Astrocyte of the hippocampus (primary cell): Measurements from ENCODE around the gene PPP3CA.
"Not testable (repeated sequence)": the region's sequence is repeated elsewhere in the genome, so short reads cannot be mapped to it uniquely, and the experiment has no call there.

Experiments
- DNase-seq: peaks from one replicate; pipeline ENCODE4 v3.0.0; 2011; ENCODE audit warnings: low read depth, low spot score

PPP3CA gene

DNA sequence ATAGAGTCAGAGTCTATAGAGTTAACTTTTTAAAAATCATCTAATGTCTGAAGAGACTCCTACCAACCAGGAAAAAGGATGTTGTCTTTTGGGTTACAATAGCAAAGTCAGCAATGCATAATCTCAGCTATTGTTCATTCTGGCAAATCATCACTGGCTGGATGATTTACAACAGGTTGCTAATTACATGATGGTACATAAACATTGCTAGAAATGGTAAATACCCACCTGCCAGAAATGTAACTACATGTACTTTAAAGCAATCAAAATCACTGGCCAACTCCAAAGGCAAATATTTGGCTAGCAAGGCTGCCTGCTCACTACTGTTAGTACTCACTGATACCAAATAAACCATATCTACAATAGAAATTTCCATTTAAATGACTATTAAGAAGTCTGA is 91.1 kb downstream of the PPP3CA start:
- no peak for DNase-seq

DNA sequence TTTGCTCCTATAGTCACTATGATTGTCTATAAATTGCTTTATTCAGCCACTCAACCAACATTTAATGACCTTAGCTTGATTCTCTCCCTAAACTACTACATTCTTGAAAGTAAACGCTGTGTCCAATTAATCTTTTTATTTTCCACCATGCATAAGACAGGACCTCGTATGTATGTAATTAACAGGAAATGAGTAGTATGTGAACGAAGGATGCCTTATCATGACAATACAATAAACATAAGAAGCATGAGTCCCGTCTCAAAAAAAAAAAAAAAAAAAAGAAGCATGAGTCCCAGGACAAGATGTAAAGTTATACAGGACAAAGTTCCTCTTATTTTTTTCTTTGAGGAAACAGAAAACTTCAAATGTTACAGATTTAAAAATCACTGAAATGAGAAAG is 92.5 kb downstream of the PPP3CA start:
- DNase-seq, result no peak

DNA sequence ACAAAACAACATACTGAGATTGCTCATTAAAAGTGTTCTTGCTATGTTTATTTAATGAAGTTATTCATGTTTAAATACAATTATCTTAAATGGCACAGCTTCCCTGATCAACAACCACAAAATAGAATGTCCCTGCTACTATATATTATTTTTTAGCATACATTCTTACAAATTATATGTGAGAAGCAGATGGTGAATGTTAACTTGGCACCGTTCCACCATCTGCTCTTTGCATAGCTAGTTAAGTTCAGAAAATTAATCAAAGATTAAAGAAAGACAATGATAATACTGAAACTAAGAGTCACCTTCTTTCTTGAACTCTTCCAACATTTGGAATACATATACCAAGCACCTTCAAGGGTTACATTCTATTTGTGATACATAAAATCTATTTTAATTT is 94.2 kb downstream of the PPP3CA start:
- no peak for DNase-seq

DNA sequence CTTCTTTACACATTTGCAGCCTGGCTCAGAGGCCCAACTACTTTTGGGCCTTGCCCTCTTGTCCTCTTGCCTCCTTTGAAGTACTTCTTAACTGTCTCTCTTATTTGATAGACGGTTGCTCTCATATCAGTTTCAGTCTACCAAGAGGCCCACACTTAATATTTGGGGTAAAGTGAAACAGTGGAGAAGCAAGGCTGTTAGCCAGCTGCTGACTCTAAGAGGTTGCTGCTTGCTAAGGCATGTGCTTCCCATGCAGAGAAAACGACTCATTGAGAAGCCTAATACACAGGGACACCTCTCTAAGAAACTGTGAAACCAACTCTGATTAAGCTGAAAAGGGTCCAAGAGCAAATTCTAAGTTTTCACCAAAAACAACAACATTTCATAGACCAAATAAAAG is 94.6 kb downstream of the PPP3CA start:
- DNase-seq, result peak; percentile 18

DNA sequence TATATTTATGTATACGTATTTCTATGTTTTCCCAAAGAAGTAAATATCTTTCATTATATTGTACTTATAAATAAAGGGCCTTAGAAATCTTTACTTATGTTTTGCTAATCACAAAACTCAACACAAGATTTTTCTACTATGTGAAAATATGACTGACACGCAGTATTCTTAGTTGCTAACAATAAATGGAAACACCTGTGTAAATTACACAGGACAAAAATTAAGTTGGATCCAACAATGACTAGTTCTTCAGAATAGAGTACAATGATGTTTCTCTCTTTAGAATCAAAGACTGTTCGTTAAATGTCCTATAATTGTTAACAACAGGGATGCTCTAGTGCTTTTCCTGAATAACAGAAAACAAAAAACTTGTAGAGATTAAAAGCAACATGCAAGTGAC is 96.1 kb downstream of the PPP3CA start:
- no peak for DNase-seq

DNA sequence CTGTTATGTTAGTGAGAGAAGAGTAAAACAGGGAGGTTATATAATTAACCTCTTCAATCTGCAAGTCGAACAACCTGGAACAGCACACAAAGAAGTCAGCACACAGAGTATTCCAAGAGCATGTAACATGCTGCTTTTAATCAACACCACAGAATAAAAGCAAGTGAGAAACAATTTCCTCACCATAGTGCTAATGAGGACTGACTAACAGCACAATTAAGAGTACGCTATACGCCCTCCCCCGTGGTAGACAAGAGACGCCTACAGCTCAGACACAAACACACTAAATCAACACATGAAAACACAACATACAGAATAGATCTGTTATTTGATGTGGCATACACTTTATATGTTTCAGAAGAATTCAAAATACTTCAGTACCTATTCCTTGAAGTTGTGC is 103.0 kb downstream of the PPP3CA start:
- no peak for DNase-seq

DNA sequence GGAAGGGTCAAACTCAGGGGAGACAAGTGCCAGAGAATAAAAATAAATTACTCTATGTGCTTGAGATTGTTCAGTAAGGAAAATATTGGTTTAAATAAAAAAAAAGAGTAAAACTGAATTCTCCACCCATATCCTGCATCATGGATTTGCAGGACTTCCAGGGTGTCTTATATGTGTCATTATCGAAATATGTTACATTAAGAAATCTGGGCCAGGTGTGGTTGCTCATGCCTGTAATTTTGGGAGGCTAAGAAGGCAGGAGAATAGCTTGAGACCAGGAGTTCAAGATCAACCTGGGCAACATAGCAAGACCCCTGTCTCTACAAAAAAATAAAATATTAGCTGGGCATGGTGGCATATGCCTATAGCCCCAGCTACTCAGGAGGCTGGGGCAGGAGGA is 104.9 kb downstream of the PPP3CA start:
- no peak for DNase-seq

DNA sequence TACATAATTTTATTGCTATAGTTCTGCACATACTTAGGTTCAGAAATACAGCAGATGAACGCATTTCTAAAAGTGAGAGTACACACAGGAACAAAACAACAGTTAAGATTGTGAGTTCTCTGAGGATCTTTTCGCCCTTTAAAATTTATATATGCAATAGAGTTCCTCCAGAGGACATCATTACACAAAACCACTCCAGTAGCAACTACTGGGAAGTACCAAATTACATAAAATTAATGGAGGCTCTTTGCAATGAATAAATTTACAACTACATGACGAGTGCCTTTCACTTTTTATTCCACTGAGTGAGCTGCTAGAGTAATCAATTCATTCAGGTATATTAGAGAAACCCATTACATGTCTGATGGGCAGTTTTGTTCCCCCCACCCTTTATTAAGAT is 107.2 kb downstream of the PPP3CA start:
- DNase-seq, result no peak

DNA sequence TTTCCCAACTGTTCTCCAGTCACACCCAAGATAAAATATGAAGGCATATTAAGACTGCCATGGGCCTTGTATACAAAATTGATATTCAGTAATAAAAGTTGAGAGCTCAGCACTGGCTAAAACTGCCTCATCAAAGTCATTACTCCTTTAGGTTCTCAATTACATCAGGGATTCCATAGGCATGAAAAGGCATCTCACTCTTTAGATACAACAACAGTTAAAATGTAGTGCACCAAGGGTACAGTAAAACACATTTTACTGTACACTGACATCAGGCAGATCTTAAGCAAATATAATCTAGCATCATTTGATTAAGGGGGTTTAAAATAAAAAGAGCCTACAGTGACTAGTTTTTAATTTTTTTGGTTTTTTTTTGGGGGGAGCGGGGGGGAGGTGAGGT is 107.7 kb downstream of the PPP3CA start:
- no peak for DNase-seq

DNA sequence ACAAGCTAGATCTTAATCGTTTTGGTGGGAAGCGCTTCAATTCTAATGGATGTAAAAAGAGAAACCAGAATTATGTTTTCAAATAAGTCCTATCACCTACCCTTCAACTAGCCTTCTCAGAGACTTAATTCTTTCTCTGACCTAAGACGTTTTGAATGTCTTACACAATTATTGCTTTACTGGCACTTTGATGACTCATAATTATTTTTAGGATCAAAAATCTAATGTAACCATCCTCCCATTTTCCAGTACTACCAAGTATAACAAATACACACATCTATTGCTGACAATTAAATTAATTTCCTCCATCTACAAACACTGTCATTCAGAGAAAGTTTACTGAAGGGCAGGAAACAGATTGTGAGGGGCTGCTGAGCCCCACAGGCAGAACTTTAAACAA is 108.6 kb downstream of the PPP3CA start:
- DNase-seq, result no peak

DNA sequence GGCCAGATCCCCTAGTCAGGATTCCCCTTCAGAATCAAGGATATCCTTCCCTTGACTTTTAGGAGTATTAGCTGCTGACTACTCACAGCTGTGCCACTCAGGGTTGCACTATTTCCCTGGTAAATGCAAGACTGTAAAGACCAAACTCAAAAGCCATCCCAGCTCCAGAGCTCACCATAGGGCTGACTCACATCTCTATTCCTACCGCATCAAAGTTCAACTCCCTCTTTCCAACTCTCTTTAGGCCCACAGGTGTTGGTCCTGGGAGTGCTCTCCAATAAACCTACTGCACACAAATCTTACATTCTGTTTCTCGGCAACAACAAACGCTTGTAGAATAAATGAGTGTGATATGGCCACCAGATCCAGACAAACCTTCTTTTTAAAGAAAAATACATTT is 109.6 kb downstream of the PPP3CA start:
- DNase-seq, result no peak

DNA sequence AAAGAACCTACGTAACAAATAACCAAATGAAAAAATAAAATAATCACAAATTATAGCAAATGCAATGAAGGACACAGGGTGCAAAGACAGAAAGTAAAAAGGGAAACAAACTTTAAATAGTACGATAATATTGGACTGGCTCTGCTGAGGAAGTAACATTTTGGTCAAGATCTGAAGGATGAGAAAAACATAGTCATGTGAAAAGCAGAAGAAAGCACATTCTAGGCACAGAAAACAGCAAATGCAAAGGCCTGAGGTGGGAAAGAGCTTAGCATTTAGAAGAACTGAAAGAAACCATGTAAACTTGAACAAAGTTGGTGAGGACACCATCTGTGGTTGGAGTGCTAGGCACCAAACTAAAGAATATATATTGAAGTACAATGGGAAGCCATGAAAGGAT is 111.2 kb downstream of the PPP3CA start:
- no peak for DNase-seq

DNA sequence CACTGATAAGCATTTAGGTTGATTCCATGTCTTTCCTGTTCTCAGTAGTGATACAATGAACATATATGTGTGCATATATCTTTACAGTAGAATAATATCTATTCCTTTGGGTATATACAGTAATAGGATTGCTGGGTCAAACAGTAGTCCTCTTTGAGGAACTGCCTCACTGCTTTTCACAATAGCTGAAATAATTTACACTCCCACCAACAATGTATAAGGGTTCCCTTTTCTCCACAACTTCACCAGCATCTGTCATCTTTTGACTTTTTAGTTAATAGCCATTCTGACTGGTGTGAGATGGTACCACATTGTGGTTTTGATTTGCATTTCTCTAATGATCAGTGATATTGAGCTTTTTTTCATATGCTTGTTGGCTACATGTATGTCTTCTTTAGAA is 113.2 kb downstream of the PPP3CA start:
- DNase-seq, result not testable (repeated sequence)

DNA sequence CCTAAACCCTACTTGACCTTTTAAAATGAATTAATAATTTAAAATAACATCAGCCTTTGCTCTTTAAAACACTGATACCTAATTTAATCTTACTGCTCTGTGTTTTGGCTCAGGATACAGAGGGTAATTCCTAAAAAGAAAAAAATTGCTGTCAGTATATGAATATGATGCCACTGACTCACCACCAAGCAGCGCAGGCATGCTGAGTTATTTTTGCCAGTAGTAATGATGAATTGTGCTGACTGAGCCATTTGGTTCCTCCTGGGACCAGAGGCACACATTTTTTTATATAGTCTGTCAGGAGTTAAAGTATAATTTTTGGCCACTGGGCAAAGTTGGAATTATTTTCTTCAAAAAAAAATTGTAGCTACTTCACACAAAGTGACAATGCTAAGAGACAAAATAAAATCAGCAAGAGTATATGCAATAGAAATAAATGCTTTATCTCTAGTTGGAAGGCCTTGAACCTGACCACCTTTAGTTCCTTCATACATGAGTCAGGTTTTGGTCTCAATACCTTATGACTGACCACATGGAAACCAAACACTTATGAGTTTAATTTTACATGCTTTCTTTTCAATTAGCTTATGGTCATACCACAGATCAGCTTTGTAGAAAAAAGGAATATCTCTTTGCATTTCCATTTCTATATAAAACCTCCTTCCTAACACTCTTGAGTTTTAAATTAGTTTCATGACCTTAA is 115.1 kb downstream of the PPP3CA start:
- peak; percentile 48 for DNase-seq

DNA sequence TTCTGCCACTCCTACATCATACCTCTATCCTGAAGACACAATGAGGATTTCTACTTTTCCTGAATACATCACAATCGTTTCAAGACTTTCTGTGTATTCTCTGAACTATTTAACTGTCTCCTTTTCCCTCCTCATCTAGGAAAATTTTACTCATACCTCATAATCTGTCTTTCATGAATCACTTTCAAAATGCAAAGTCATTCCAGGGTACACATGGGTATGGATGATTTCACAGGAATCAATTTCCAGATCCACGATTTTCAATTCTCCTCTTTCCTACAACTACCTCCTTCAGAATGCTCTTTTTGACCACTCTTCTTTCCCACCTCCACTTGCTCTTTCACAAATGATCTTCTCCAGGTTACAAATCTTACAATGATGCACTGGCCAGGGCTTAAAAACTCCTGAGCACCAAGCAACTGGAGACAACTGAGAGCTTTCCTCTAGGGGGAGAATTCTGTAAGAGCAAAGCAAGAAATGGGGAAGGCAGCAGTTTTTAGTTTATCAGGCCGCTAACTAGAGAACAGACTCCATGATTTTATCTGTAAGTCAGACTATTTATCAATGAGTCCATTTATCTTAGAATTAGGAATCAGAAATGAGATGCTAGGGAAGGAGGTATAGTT is 116.4 kb downstream of the PPP3CA start:
- DNase-seq, result no peak

DNA sequence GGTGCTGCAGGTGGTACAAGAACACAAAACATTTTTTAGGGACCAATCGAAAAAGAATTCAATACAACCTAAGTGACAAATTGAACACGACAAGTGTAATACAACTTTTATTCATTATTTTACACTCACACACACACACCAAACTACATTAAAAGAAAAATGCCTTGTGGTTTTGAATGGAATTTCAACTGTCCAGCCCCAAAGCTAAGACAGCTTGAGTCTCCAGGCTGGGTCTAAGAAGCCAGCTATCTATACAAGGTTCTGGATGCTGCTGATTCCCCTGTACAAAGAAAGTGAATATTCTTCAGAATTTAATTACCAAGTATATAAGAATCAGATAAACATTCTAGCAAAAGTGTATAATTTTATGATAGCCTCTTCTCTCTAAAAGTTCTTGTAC is 118.2 kb downstream of the PPP3CA start:
- peak; percentile 62 for DNase-seq

DNA sequence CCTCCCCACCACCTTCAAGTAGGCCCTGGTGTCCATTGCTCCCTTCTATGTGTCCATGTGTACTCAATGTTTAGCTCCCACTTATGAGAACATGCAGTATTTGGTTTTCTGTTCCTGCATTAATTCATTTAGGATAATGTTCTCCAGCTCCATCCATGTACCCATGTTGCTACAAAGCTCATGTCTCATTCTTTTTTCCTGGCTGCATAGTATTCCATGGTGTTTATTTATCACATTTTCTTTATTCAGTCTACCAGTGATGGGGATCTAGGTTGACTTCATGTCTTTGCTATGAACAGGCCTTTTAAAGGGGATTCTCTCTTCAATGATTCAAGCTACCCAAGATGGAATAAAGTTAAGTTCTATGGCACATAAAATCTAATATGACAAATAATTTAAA is 119.6 kb downstream of the PPP3CA start:
- DNase-seq, result no peak

DNA sequence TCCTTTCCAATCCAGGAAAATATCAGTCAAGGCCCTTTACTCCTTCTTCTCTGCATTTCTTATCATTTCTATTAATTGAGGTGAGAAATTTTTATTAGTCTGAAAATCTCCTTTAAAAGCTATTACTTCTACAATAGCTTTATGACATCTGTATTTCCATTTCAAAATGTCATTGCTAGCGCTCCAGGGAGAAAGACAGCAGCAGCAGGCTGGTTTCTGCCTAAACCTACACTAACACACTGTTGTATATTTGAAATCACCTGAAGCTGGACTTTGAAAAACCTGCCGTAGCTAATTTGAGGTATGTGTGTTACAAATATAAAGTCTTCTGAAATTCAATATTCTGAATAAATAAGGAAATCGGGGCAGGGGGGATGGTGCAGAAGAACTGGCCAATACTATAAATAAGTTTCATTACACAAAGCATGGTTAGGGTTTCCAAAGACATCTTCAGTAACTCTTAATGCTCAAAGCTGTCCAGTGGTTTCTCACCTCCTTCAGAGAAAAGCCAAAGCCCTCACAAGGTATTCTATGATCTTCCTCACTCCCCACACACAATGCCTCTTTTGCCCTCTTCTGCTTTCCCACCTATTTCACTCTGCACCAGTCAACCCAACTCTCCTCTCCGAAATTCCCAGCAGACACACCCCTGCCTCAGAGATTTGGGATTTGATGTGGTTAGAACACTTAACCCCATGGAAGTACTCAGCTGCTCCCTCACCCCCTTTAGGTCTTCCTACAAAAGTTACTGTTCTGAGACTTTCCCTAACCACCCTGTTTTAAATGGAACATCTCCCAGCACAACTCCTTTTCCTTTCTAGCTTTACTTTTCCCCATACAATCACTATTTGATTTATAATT is 122.7 kb downstream of the PPP3CA start:
- no peak for DNase-seq

DNA sequence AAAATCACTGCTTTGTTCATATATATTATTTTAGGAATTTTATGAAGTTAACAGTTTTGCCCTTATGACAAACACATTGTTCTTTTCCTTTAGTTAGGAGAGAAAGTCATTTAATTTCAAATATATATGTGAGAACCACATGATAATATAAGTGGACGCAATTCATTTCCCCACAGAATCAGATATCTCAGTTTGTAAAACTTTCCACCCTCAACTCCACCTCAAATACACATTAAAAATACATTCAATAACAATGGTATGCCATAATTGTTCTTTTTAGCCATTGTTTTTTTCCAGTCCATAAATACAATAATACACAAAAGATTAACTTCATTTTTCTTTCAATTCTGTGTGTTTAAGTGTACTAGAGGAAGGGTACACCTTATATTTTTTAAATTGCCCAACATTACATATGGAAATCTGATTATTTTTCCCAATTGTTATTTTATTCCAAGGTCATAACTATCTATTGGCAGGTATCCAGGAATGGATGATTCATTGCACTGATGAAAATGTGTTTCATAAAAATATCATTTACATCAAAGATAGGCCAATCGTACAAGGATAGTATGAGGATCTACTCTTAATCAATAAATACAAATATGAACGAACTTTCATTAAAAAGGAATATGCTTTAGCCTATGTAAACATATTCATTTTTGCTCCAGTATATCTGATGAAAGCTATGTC is 125.0 kb downstream of the PPP3CA start:
- no peak for DNase-seq

DNA sequence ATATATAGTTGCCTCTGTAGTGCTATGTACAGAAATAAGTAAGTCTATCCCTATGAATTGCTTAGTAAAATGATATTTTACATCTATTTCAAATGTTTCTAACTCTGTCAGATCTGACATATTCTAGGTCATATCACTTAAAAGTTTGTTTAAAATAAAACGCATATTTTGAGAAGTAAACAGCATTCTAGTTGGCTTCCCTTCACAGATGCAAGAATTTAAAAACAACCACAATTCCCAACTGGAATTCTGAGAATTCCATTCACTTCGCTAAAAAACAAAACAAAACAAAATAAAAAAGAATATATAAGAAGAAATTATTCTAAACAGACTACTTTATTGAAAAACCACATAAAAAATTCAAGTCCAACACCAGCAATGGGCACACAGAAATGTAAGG is 126.0 kb downstream of the PPP3CA start:
- peak; percentile 48 for DNase-seq

DNA sequence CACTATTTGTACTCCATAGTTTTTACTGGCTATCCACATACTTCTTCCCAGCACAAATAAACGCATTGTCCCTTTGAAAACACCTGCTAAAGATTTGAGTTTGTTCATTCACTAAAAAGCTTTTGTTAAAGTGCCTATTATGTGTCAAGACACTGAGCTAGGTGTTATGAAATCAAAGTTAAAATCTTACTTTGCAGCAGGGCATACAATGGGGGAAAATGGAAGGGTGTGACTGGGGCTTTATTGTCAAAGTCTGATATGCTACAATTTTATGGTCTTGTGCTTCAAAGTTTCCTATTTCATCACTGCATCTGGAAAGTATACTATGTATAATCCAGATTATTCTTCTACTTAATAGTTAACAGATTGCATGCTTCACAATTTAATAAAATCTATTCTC is 128.4 kb downstream of the PPP3CA start:
- DNase-seq, result no peak

DNA sequence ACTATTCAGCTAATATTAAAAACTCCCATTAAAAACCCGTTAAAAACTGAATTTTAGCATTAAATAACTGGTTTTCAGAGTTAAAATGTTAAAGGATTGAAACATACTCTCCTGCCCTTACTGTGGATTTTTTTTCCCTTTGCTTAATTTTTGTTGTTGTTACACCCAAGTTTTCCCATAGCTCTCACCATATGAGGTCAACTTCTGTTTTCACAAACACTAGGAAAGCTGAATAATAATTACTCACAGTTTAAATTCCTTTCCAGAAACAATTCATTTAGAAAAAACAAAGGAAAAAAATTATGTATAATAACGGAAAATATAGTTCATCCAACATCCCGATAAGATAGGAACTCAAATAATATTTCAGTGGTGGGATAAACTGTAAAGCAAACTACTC is 129.0 kb downstream of the PPP3CA start:
- DNase-seq, result no peak
